Nucleus accumbens (tissue), 56 donors: ENCODE results near the gene STK35.
A peak's percentile ranks its signal among the peaks of the same experiment; 100 is the strongest.
"Not testable (repeated sequence)": the region's sequence is repeated elsewhere in the genome, so short reads cannot be mapped to it uniquely, and the experiment has no call there.

Source experiments
- DNase-seq, 56 donors: peaks; one replicate each; lab custom pipeline; 2025; lab: John Stamatoyannopoulos, UW

The STK35 gene

DNA sequence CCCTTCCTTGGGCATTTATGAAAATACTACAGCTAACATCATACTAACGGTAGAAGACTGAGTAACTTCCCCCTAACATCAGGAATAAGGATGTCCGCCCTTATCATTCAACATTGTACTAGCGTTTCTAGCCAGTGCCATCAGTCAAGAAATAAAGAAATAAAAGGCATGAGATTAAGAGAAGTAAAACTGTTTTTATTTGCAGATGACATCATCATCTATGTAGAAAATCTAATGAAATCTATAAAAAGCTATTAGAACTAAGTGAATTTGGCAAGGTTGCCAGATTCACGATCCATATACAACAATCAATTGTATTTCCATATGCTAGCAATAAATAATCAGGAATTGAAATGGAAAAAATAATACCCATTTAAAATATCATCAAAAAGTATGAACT lies 54.6 kb downstream of the STK35 start:
- no peak for DNase-seq

DNA sequence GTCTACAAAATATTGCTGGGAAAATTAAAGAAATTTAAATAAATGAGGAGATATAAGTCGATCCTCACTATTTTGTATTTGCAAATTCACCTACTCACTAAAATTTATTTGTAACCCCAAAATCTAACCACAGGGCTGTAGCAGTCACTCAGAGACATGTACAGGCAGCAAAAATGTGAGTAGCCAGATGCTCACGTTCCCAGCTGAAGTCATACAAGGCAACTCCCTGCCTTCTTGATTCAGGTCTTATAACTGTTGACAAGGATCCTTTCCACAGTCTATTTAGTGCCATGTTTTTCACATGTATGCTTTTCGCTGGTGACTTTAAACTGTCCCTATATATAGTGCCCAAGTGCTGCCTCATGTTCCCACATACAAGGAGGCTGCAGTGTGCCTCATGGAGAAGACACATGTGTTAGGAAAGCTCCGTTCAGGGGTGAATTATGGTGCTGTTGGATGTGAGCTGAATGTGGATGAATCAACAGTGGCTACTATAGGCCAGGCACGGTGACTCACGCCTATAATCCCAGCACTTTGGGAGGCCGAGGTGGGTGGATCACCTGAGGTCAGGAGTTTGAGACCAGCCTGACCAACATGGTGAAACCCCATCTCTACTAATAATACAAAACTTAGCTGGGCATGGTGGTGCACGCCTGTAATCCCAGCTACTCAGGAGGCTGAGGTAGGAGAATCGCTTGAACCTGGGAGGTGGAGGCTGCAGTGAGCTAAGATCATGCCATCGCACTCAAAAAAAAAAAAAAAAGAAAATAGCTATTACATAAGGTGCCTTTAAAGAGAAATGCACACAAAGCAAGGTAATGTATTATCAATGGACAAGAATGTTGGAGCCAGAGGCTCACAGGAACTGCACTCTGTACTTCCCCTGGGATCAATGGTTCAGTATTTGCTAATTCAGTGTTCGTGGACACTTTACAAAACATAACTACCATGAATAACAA lies 55.3 kb downstream of the STK35 start:
- DNase-seq: no peak

- DNase-seq: peak in 7 of 56 donors; percentile 7 to 46 (median 23)
These were observed 60.6 kb downstream of the STK35 start for GRCh38 chr20:2162125-2162822.

DNA sequence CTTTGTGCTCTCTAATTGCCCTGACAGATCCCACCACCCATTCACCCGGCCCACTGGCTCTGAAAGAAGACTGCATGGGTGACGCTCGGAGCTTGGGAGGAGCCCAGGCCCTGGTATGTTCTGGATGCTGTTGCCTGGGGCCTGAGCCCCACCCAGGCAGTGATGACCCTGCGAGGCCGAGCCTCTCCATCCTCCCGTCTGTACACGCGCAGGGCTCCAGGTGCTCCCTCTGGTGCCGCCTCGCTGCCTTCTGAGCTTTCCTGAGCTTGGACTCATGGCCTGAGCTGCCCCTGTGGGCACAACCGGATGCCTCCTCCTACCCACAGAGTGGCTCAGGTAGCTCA lies 61.2 kb downstream of the STK35 start:
- peak in 2 of 56 donors; percentile 35 to 46 for DNase-seq

- no peak for DNase-seq
These were observed 61.7 kb downstream of the STK35 start for GRCh38 chr20:2163312-2163711.

GRCh38 chr20:2163757-2164156 lies 62.1 kb downstream of the STK35 start:
- no peak for DNase-seq

DNA sequence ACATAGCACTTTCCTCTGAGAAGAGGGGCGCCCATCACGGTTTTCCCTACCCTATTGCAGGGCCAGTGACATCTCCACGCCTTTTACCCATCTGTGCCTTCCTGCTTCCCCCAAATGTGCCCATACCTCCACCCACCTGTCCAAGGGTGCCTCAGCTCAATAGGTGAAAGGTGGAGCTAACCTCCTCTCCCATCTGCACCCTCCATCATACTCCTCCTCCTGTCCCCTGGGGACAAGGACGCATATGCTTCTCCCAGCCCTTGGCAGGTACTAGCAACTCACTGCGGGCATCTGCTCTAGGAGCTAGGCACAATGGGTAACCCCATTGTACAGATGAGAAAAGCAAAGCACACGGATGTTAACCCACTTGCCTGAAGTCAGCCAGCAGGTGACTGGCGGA lies 62.8 kb downstream of the STK35 start:
- DNase-seq: no peak

DNA sequence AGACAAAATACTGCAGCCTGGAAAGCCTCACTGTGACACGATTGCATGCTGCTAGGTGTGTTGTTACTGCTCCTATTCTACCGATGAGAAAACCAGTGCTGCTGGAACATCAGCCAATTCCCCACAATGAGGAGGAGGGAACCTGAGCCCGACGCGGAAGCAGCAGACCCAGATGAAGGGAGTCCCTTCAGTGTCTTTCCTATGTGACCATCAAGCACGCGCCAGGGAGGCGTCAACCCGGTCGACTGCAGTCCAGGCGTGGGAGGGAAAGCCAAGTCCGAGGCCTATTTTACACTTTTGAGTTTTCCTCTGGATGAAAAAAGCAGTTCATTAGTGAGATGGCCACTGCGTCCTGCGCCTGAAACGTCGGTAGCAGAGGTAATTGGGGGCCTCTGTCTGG lies 63.3 kb downstream of the STK35 start:
- no peak for DNase-seq

GRCh38 chr20:2165871-2166270 lies 64.2 kb downstream of the STK35 start:
- DNase-seq: no peak

DNA sequence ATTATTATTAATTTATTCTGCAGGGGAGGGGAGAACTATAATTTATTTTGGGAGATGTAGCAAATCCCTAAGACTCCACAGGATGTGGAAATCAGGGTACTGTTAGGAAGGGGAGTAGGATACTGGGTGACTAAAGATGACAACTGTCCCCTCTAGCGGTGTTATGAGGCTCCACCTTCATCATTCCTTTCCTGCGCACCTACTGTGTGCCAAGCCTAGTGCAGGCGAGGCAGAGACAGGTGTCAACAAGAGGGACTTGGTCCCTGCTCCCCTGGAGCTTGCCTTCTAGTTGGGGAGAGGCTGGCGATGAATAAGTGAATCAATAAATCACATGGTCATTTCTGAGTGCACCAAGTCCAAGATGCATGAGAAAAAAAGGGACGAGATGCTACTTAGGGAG lies 65.5 kb downstream of the STK35 start:
- DNase-seq: no peak

- no peak for DNase-seq
These were observed 67.3 kb downstream of the STK35 start for GRCh38 chr20:2168946-2169345.

DNA sequence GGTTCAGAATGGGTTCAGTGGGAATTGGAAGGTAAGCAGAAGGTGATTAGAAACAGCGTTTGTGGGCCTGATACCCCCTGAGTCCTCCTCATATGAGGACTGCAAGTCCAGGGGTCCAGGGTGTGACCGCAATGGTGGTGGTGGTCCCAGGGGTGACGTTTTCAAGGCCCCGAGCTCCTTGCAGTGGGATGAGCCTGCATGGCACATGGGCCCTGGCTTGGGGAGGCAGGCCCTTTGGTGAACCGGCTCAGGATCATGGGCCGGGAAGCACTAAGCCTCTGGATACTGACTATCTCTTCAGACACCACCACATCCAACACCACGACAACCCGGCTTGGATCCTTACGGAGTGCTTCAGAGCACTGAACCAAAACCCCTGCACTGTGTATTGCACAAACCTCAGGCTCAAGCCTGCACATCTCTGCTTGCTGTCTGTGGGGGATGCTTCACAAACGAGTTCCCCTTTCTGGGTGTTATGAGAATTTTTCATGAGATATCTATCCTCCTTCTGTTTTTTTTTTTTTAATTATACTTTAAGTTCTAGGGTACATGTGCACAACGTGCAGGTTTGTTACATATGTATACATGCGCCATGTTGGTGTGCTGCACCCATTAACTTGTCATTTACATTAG lies 67.9 kb downstream of the STK35 start:
- no peak for DNase-seq

DNA sequence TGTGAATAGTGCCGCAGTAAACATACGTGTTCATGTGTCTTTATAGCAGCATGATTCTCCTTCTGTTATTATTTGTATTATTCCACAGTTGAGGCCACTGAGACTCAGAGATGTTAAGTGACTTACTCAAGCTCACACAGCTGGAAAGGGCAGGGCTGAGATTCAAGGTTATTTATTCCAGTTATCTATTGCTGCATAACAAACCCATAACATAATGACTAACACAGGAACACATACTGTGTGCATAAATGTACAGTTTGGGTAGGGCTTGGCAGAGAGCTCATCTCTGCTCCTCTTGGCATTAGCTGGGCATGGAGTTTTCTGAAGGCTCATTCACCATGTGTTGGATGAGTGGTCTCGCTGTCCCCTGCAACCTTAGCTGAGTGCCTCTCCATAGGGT lies 68.8 kb downstream of the STK35 start:
- DNase-seq: no peak

GRCh38 chr20:2171266-2171790 lies 69.7 kb downstream of the STK35 start:
- no peak for DNase-seq

GRCh38 chr20:2171840-2172239 lies 70.2 kb downstream of the STK35 start:
- not testable (repeated sequence) for DNase-seq

- DNase-seq: peak in 50 of 56 donors; percentile 8 to 85 (median 48)
These were observed 70.9 kb downstream of the STK35 start for GRCh38 chr20:2172305-2173175.

DNA sequence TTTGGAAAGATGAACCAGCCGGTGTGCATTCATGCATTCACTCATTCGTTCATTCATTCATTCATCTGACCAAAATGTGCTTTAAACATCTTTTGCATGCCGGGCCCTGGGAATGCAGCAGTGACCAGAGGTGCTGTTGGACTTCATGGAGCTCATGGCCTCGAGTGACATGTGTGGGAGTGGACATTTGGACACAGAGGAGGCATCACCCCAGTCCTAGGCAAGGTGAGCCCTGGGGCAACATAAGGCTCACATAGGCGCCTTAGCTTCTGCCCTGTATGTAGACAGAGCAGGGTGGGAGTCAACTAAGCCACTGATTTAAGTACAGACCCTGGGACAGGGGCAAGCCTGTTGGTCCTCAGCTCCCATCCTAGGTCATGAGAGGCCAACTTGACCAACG lies 71.6 kb downstream of the STK35 start:
- DNase-seq: no peak

DNA sequence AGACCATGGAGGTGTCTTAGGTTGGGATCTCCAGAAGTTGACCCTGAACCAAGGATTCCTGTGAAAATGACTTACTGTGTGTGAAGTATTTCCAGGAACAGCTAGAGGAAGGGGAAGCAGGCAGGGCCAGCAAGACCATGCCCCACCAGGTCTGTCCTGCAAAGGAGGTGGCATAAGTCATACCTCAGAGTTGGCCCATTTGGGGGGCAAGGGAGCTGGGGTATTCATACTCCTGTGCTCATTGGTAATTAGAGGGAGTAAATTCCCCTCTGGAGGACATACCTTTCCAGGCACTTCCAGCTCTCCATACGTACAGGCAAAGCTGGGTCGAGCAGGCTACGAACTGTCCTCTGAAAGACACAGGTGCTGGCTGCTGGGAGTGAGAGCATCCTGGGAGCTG lies 72.4 kb downstream of the STK35 start:
- no peak for DNase-seq

DNA sequence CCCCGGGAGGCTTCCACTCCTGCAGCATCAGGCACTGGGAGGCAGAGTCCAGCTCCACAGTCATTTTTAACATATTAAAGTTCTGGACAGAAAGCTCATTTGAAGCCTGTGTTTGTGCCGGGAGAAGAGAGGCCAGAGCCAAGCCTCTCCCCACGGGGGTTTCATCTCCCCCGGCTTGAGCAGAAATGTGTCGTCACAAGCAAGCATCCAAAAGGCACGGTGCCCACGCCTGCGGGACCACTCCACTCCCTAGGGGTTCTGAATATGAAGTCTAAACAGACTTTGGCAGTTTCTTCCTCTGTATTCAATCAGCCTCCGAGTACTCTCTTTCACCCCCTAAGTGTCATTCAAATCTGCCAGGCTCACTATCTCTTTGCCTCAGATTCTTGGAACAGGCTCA lies 75.3 kb downstream of the STK35 start:
- DNase-seq: no peak
